CD14-positive monocyte (primary cell): ENCODE data around the gene SH3GLB2. TPM values are rescaled to one million over a fixed set of nuclear protein-coding genes. Genes with fewer than 3 reads are reported as not detected.

ENCODE experiments used
- DNase-seq, 3 donors: peaks; one replicate each; pipeline ENCODE4 v3.0.0-alpha.2; 2011 to 2022
- H2AFZ ChIP-seq: 2 replicates; pipeline ENCODE4 v1.6.0; 2012; ENCODE audit warnings: mild to moderate bottlenecking, low read depth, low read length, inconsistent platforms; ENCODE audit not compliant: insufficient read depth, poor library complexity, severe bottlenecking
- H3K27ac ChIP-seq, 2 donors: 1 replicate in 1 of 2; 2 replicates in 1 of 2; pipeline ENCODE4 v1.5.1; 2012 to 2013; ENCODE audit warnings: low read length in 2 of 2, control low read depth in 1 of 2, inconsistent platforms in 1 of 2, low read depth in 1 of 2, mild to moderate bottlenecking in 1 of 2
- H3K27me3 ChIP-seq, 2 donors: one replicate each; pipeline versions ENCODE4 v1.6.0 to v1.6.1; 2011 to 2013; ENCODE audit warnings: low read length in 2 of 2; ENCODE audit not compliant: control insufficient read depth in 2 of 2, insufficient read depth in 2 of 2
- H3K36me3 ChIP-seq, 2 donors: replicated peaks in 1 of 2; 1 replicate in 1 of 2; 2 replicates in 1 of 2; pipeline versions ENCODE4 v1.5.1 to v1.6.1; 2012 to 2013; ENCODE audit warnings: low read length in 2 of 2, control low read depth in 1 of 2, inconsistent platforms in 1 of 2, mild to moderate bottlenecking in 1 of 2; ENCODE audit not compliant: insufficient read depth in 2 of 2, control insufficient read depth in 1 of 2
- H3K4me1 ChIP-seq, 2 donors: 1 replicate in 1 of 2; 2 replicates in 1 of 2; pipeline versions ENCODE4 v1.5.1 to v1.6.1; 2012 to 2013; ENCODE audit warnings: low read length in 2 of 2, control low read depth in 1 of 2, inconsistent platforms in 1 of 2, mild to moderate bottlenecking in 1 of 2, moderate library complexity in 1 of 2; ENCODE audit not compliant: insufficient read depth in 2 of 2, control insufficient read depth in 1 of 2
- H3K4me2 ChIP-seq: replicated peaks from 2 replicates; pipeline ENCODE3; 2012; ENCODE audit warnings: low read length, moderate library complexity, mild to moderate bottlenecking; ENCODE audit not compliant: poor library complexity, severe bottlenecking; ENCODE audit errors: extremely low read depth
- H3K4me3 ChIP-seq, 3 experiments: fragments of 200-600 bp in 1 of 3; sonication (generic) in 1 of 3; replicated peaks in 1 of 3; 1 replicate in 2 of 3; 2 replicates in 1 of 3; pipeline ENCODE4 v1.5.1; 2011 to 2013; ENCODE audit warnings: low read length in 3 of 3, mild to moderate bottlenecking in 3 of 3, control low read depth in 2 of 3, low read depth in 2 of 3, inconsistent platforms in 1 of 3, moderate library complexity in 1 of 3
- H3K79me2 ChIP-seq: 2 replicates; pipeline ENCODE4 v1.6.0; 2012; ENCODE audit warnings: mild to moderate bottlenecking, control low read depth, inconsistent platforms, low read length, moderate library complexity; ENCODE audit not compliant: insufficient read depth
- H3K9ac ChIP-seq: 2 replicates; pipeline ENCODE4 v1.6.0; 2017; ENCODE audit warnings: low read length, mild to moderate bottlenecking; ENCODE audit not compliant: insufficient read depth, poor library complexity, severe bottlenecking
- H3K9me3 ChIP-seq, 2 donors: replicated peaks in 1 of 2; 1 replicate in 1 of 2; 2 replicates in 1 of 2; pipeline versions ENCODE4 v1.5.1 to v1.6.1; 2012 to 2013; ENCODE audit warnings: low read length in 2 of 2, control low read depth in 1 of 2; ENCODE audit not compliant: control insufficient read depth in 1 of 2, insufficient read depth in 1 of 2
- H4K20me1 ChIP-seq: 2 replicates; pipeline ENCODE4 v1.6.0; 2012; ENCODE audit warnings: mild to moderate bottlenecking, low read length, control low read depth, moderate library complexity; ENCODE audit not compliant: insufficient read depth
- H3K27ac Mint-ChIP-seq, 7 donors: one replicate each; pipeline ENCODE4 v1.8.0; 2020; ENCODE audit warnings: mild to moderate bottlenecking in 7 of 7, mixed read lengths in 7 of 7, moderate library complexity in 6 of 7, inconsistent platforms in 2 of 7
- H3K27me3 Mint-ChIP-seq, 3 donors: one replicate each; pipeline ENCODE4 v1.8.0; 2021 to 2022; ENCODE audit warnings: low read depth in 3 of 3, mild to moderate bottlenecking in 3 of 3, mixed read lengths in 3 of 3, moderate library complexity in 3 of 3, inconsistent platforms in 1 of 3
- H3K36me3 Mint-ChIP-seq, 2 donors: one replicate each; pipeline ENCODE4 v1.8.0; 2020; ENCODE audit warnings: mixed read lengths in 2 of 2, inconsistent platforms in 1 of 2, mild to moderate bottlenecking in 1 of 2
- H3K4me1 Mint-ChIP-seq: one replicate; pipeline ENCODE4 v1.8.0; 2020; ENCODE audit warnings: mild to moderate bottlenecking, mixed read lengths
- H3K4me3 Mint-ChIP-seq, 2 donors: one replicate each; pipeline ENCODE4 v1.8.0; 2020; ENCODE audit warnings: mild to moderate bottlenecking in 2 of 2, mixed read lengths in 2 of 2, moderate library complexity in 1 of 2
- H3K9me3 Mint-ChIP-seq, 7 donors: one replicate each; pipeline ENCODE4 v1.8.0; 2020 to 2022; ENCODE audit warnings: mixed read lengths in 7 of 7, mild to moderate bottlenecking in 6 of 7, moderate library complexity in 6 of 7, inconsistent platforms in 2 of 7
- WGBS: methylation state at CpG from one replicate; pipeline ENCODE4 v1.1.5; 2013; ENCODE audit warnings: missing lambda C conversion rate; ENCODE audit not compliant: insufficient coverage; 5-methylcytosine and 5-hydroxymethylcytosine counted together
- intact Hi-C, 2 donors: fragments of 100-400 bp; cut with micrococcal nuclease; formaldehyde crosslinking; loops; one replicate each; pipeline versions ENCODE4 v1.15.0 to v1.15.1; 2023
- polyA plus RNA-seq, 3 donors: library from polyadenylated mRNA; depleted of rRNA in 1 of 3; unstranded in 2 of 3; stranded (reverse) in 1 of 3; fragments of 300-500 nt in 2 of 3; fragments of >200 nt in 1 of 3; fragmentation: Illumina TruSeq in 2 of 3; gene quantifications; 1 replicate in 2 of 3; 2 replicates in 1 of 3; pipeline ENCODE4 v1.2.3, GENCODE V29; 2012 to 2021
- TF ChIP-seq, protein P1 (sequence below): fragments of 200-600 bp; IDR thresholded peaks from one replicate; pipeline ENCODE4 v1.8.0; 2022; ENCODE audit warnings: antibody characterized with exemption, mild to moderate bottlenecking

Gene SH3GLB2
- polyA plus RNA-seq, 3 donors = 8.0 to 77.0 (median 25.9) TPM

DNA sequence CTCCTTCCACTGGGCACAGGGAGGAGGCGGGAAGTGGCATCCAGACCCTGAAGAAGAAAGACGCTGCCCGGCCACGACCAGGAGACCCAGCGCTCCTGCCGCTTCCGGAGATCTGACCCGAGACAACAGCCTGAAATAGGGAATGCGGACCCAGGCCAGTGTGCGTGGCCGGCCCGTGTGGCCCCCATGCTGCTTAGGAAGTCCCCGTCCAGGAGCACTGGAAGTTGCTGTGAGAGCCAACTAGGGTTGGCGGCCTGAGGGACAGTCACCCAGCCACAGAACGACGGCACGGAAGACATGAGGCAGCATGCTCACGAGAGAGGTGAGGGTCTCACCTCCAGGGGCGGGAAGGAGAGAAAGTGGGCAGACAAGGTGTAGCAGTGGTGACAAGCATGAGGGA, 17.0 kb downstream of the SH3GLB2 start:
- WGBS = 98% methylated on average over 14 of the region's 19 CpGs
- H3K36me3 ChIP-seq = peaks cover 44 to 66% of the 10 kb centered on the region in 2 donors

DNA sequence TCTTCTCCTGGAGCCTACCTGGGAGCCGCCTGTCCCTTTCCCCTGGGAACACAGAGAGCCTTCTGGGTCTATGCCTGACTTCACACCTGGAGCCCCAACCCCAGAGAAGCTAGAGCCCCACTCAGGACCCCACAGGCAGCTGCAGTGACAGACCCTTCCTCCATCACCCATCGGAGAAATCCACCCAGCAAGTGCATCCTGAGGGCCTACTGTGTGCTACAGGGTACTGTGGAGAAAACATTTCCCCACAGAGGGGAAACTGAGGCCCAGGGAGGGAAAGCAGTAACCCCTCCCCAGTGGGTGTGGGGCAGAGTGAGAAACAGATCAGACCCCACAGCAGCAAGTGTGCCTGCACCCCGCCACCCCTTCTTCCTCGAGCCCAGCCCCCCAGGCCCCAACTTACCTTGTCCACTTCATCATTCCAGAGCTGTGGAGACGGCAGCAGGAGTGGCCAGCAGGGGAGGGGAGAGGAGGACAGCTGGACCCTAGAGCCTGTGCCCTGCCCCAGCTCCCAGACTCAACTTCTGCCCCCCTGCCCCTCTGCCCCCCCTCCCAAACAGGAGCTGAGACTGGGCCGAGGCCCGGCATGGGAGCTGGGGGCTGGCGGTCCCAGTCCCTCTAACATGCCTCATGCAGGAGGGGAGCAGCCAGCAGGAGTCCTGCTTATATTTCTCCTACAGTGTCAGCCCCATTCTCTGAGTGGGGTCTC, 17.7 kb downstream of the SH3GLB2 start:
- no peaks in the 10 kb centered on the region for H4K20me1 ChIP-seq
- H3K27ac ChIP-seq = no peak overlapping the region
- no peak overlapping the region for H3K4me3 ChIP-seq
- H3K4me2 ChIP-seq = no peak overlapping the region
- H2AFZ ChIP-seq = no peak overlapping the region
- no peaks in the 10 kb centered on the region for H3K27me3 ChIP-seq
- no peak overlapping the region for H3K9ac ChIP-seq
- no peak for DNase-seq
- Mint-ChIP-seq H3K27ac (no peak overlapping the region), H3K9me3 (no peaks in the 10 kb centered on the region), H3K27me3 (peaks cover 0 to 3% (median 0%) of the 10 kb centered on the region in 3 donors), H3K4me3 (no peak overlapping the region), H3K36me3 (peaks cover 47 to 82% of the 10 kb centered on the region in 2 donors), H3K4me1 (peaks cover 9% of the 10 kb centered on the region)
- H3K79me2 ChIP-seq = no peaks in the 10 kb centered on the region
- 97% methylated on average over 4 of the region's 8 CpGs for WGBS
- H3K4me1 ChIP-seq = peaks cover 7 to 8% of the 10 kb centered on the region in 2 donors
- H3K36me3 ChIP-seq = peaks cover 51 to 73% of the 10 kb centered on the region in 2 donors
- TF ChIP-seq, protein P1, sequence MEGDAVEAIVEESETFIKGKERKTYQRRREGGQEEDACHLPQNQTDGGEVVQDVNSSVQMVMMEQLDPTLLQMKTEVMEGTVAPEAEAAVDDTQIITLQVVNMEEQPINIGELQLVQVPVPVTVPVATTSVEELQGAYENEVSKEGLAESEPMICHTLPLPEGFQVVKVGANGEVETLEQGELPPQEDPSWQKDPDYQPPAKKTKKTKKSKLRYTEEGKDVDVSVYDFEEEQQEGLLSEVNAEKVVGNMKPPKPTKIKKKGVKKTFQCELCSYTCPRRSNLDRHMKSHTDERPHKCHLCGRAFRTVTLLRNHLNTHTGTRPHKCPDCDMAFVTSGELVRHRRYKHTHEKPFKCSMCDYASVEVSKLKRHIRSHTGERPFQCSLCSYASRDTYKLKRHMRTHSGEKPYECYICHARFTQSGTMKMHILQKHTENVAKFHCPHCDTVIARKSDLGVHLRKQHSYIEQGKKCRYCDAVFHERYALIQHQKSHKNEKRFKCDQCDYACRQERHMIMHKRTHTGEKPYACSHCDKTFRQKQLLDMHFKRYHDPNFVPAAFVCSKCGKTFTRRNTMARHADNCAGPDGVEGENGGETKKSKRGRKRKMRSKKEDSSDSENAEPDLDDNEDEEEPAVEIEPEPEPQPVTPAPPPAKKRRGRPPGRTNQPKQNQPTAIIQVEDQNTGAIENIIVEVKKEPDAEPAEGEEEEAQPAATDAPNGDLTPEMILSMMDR = no peak
- H3K9me3 ChIP-seq = no peaks in the 10 kb centered on the region
- intact Hi-C loops = no loop called here

More for the DNA sequence above, 17.0 kb downstream of the SH3GLB2 start:
- Histone ChIP-seq H3K9me3 (no peaks in the 10 kb centered on the region), H2AFZ (no peak overlapping the region), H3K4me2 (no peak overlapping the region), H3K4me1 (peaks cover 7 to 8% of the 10 kb centered on the region in 2 donors), H4K20me1 (no peaks in the 10 kb centered on the region), H3K9ac (no peak overlapping the region), H3K4me3 (no peak overlapping the region), H3K27ac (no peak overlapping the region), H3K79me2 (no peaks in the 10 kb centered on the region), H3K27me3 (no peaks in the 10 kb centered on the region)
- peaks cover 9% of the 10 kb centered on the region for H3K4me1 Mint-ChIP-seq
- H3K27me3 Mint-ChIP-seq = peaks cover 0 to 3% (median 0%) of the 10 kb centered on the region in 3 donors
- intact Hi-C loops = no loop called here
- H3K4me3 Mint-ChIP-seq = no peak overlapping the region
- TF ChIP-seq, protein P1 = no peak
- H3K36me3 Mint-ChIP-seq = peaks cover 43 to 80% of the 10 kb centered on the region in 2 donors
- H3K9me3 Mint-ChIP-seq = no peaks in the 10 kb centered on the region
- peak overlapping the region in 1 of 7 donors; percentile 27 for H3K27ac Mint-ChIP-seq
- no peak for DNase-seq
